Activated naive CD4-positive, alpha-beta T cell treated with anti-CD3 and anti-CD28 coated beads, Interleukin-2, amount 10 ng/mL, durations not matched to agents 7 days and 5 days (primary cell): ENCODE measurements around the gene TYMP.
"Not testable (repeated sequence)": the region's sequence is repeated elsewhere in the genome, so short reads cannot be mapped to it uniquely, and the experiment has no call there.

Experiments
- CTCF ChIA-PET: fragments of 350-600 bp; sonication (Branson Sonifier 250); formaldehyde crosslinking; loops from one replicate; lab custom pipeline; 2021; ENCODE audit warnings: antibody characterized with exemption; lab: Charles Lee
- DNase-seq: peaks from one replicate; pipeline ENCODE4 v3.0.0-alpha.2; 2020
- H3K27ac Mint-ChIP-seq: one replicate; pipeline ENCODE4 v1.8.0; 2021; ENCODE audit warnings: mild to moderate bottlenecking, moderate library complexity, mixed read lengths
- H3K27me3 Mint-ChIP-seq: one replicate; pipeline ENCODE4 v1.8.0; 2021; ENCODE audit warnings: mild to moderate bottlenecking, mixed read lengths
- H3K36me3 Mint-ChIP-seq: one replicate; pipeline ENCODE4 v1.8.0; 2021; ENCODE audit warnings: mixed read lengths
- H3K4me1 Mint-ChIP-seq: one replicate; pipeline ENCODE4 v1.8.0; 2021; ENCODE audit warnings: mixed read lengths
- H3K4me3 Mint-ChIP-seq: one replicate; pipeline ENCODE4 v1.8.0; 2021; ENCODE audit warnings: mild to moderate bottlenecking, moderate library complexity, mixed read lengths
- H3K9me3 Mint-ChIP-seq: one replicate; pipeline ENCODE4 v1.8.0; 2021; ENCODE audit warnings: mixed read lengths

The TYMP gene

DNA sequence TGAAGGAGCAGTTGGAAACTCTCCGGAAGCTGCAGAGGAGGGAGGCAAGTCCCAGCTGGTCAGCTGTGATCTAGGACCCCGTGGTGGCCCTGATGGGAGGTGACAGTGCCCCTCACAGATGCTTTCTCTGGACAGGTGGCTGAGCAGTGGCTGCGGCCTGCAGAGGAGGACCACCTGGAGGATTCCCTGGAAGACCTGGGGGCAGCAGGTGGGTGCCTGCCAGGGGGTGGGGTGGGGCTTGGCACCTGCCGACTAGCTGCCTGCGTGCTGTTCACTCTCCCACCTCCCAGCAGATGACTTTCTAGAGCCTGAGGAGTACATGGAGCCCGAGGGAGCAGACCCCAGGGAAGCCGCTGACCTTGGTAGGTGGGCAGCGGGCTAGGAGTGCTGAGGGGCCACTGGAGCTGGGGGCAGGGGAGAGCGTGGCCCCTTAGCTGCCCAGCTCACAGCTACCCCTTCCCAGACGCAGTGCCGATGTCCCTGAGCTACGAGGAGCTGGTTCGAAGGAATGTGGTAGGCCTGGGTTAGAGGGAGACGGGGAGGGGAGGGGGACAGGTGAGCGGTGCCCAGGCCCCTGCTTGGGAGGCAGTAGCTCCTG lies 7.5 kb downstream of the TYMP start:
- no peak for DNase-seq
- no peak overlapping the region for H3K4me3 Mint-ChIP-seq
- peak overlapping the region; percentile 19 for H3K27ac Mint-ChIP-seq
- H3K9me3 Mint-ChIP-seq = no peaks in the 10 kb centered on the region
- H3K27me3 Mint-ChIP-seq = no peaks in the 10 kb centered on the region
- CTCF ChIA-PET = interaction anchor here (1.1 to 1.6 kb wide), 2 partner anchors 13 to 98 kb away, joined by 4 read pairs; no protein-coding TSS in a partner anchor
- H3K4me1 Mint-ChIP-seq = peaks cover 18% of the 10 kb centered on the region
- H3K36me3 Mint-ChIP-seq = peaks cover 21% of the 10 kb centered on the region

DNA sequence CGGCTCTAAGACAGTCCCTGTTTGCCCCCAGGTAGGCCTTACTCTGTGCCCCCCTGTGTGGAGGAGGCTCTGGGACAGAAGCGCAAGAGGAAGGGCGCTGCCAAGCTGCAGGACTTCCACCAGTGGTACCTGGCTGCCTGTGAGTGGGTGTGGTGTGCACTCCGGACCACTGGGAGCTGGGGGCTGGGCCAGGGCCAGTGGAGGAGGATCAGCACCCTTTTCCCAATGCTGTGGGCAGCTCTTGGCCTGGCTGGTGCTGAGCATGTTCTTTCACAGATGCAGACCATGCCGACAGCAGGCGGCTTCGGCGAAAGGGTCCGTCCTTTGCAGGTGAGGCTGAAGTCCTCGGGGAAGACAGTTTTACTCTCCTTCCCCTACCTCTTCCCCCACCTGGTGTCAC lies 8.1 kb downstream of the TYMP start:
- no peak overlapping the region for H3K27ac Mint-ChIP-seq
- CTCF ChIA-PET = interaction anchor here (1.6 kb wide), 1 partner anchor 99 kb away, joined by 4 read pairs; no protein-coding TSS in a partner anchor

DNA sequence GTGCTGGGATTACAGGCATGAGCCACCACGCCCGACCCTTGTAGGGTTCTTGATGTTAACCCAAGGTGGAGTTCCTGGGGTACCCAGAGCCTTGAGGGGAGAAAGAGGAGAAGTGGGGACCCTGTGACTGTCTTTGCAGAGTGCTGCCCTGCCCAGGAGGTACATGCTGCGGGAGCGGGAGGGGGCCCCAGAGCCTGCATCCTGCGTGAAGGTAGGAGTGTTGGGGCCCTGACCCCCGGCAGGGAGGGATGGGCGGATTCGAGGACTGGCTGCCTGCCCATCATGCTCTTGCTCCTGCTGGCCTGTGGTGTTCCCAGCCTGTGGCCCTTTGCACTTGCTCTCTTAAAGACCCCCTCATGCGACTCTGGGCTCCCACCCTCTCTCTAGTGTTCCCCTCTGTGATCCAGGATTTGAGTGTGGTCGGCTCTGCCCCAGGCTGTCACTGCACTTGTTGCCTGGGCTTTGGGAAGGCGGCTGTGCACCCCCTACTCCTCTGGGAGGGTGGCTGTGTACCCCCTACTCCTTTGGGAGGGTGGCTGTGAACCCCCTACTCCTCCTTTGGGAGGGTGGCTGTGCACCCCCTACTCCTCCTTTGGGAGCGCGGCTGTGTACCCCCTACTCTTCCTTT lies 8.9 kb downstream of the TYMP start:
- Mint-ChIP-seq H3K4me3 (no peak overlapping the region), H3K36me3 (peaks cover 22% of the 10 kb centered on the region), H3K27me3 (no peaks in the 10 kb centered on the region), H3K4me1 (peaks cover 11% of the 10 kb centered on the region), H3K9me3 (no peaks in the 10 kb centered on the region), H3K27ac (peak overlapping the region; percentile 24)
- CTCF ChIA-PET = no interaction called here
- DNase-seq = no peak

More for the DNA sequence above, 8.1 kb downstream of the TYMP start:
- Mint-ChIP-seq H3K4me3 (no peak overlapping the region), H3K27me3 (no peaks in the 10 kb centered on the region), H3K9me3 (no peaks in the 10 kb centered on the region), H3K4me1 (peaks cover 12% of the 10 kb centered on the region), H3K36me3 (peaks cover 21% of the 10 kb centered on the region)
- no peak for DNase-seq

DNA sequence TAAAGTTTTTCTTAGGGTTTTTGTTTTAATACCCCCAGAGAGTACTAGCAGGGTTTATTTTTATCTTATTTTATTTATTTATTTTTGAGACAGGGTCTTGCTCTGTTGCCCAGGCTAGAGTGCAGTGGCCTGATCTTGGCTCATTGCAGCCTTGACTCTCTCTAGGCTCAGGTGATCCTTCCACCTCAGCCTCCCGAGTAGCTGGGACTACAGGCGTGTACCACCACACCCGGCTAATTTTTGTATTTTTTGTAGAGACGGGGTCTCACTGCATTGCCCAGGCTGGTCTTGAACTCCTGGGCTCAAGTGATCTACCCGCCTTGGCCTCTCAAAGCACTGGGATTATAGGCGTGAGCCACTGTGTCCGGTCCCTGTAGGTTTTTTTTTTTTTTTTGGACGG lies 9.6 kb downstream of the TYMP start:
- Mint-ChIP-seq H3K36me3 (peaks cover 22% of the 10 kb centered on the region), H3K4me1 (peaks cover 15% of the 10 kb centered on the region)
- H3K4me3 Mint-ChIP-seq, H3K27ac Mint-ChIP-seq, H3K27me3 Mint-ChIP-seq, H3K9me3 Mint-ChIP-seq, CTCF ChIA-PET, DNase-seq: not testable (repeated sequence)

DNA sequence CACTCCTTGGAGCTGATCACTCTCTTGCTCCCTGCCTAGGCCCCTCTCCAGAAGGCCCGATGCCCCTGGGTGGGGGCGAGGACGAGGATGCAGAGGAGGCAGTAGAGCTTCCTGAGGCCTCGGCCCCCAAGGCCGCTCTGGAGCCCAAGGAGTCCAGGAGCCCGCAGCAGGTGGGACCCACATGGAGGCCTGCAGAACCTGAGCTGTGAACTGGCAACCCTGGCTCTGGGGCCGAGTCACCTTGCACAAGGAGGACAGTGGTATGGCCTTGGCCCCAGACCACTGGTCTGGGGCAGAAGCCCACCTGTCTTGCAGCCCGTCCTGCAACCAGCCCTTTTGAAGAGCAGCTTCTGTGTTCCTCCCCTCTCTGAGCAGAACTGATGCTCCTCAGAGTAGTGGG lies 10.7 kb downstream of the TYMP start:
- Mint-ChIP-seq H3K27me3 (no peaks in the 10 kb centered on the region), H3K4me3 (no peak overlapping the region), H3K4me1 (peaks cover 11% of the 10 kb centered on the region), H3K9me3 (no peaks in the 10 kb centered on the region), H3K27ac (no peak overlapping the region), H3K36me3 (peaks cover 22% of the 10 kb centered on the region)
- no peak for DNase-seq
- CTCF ChIA-PET = no interaction called here

DNA sequence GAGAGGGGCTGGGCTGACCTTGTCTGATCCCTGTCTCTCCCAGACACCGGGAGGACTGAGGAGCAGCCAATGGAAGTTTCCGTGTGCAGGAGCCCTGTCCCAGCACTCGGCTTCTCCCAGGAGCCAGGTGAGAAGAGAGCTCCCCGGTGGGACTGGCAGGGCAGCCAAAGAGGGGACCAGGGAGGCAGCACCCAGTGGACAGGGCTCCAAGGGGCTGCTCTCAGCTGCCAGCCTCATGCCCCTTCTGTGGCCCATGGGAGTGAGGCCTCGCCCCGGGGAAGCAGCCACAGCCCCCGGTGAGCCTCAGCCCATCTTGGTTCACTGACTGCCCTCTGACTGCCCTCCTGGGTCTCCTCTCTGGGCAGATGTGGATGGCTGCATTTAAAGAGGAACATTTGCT lies 11.2 kb downstream of the TYMP start:
- H3K9me3 Mint-ChIP-seq = no peaks in the 10 kb centered on the region
- peaks cover 22% of the 10 kb centered on the region for H3K36me3 Mint-ChIP-seq
- no peak overlapping the region for H3K4me3 Mint-ChIP-seq

DNA sequence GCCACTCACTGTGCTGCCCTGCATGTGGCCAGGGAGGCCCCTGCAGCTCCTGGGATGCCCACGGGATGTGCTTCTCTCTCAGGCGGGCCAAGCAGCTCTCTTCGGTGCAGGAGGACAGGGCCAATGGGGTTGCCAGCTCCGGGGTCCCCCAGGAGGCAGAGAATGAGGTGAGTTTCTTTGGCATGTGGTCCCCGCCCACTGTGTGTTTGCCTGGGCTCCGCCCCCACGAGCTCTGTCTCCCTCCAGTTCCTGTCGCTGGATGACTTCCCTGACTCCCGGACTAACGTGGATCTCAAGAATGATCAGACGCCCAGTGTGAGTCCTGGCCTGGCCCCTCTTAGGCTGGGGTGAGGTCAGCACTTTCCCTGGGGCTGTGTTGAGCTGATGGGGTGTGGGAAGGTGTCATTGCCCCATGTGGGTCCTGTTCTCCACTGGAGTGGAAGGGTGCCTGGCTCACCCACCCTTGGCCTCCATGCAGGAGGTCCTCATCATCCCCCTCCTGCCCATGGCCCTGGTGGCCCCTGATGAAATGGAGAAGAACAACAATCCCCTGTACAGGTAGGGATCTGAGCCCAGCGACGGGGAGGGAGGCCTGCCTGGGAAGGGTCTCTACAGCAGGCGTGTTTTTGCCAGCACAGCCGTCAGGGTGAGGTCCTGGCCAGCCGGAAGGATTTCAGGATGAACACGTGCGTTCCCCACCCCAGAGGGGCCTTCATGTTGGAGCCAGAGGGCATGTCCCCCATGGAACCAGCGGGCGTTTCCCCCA lies 12.1 kb downstream of the TYMP start:
- Mint-ChIP-seq H3K27ac (no peak overlapping the region), H3K4me3 (no peak overlapping the region), H3K27me3 (no peaks in the 10 kb centered on the region), H3K4me1 (peaks cover 16% of the 10 kb centered on the region), H3K36me3 (peaks cover 19% of the 10 kb centered on the region), H3K9me3 (no peaks in the 10 kb centered on the region)
- DNase-seq = no peak
- CTCF ChIA-PET = no interaction called here

More for the DNA sequence above, 11.2 kb downstream of the TYMP start:
- Mint-ChIP-seq H3K4me1 (peaks cover 12% of the 10 kb centered on the region), H3K27ac (no peak overlapping the region), H3K27me3 (no peaks in the 10 kb centered on the region)
- DNase-seq = no peak
- CTCF ChIA-PET = no interaction called here

DNA sequence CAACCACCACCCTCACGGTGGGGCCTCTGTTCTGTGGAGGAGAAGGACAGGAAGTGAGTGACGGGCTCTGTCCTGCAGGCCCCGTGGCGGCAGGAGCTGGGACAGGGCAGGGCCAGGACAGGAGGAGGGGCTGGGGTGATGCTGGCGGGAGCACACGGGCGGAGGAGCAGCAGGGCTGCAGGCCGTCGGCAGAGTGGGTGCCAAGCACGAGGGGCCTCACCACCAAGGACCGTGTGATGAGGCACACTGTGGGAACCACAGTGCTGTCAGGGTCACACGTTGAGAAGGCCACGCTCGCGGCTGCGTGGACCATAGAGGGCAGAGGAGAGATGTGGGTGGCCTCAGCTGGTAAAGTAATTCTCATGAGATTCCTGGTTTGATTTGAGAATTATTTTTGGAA lies 12.9 kb downstream of the TYMP start:
- Mint-ChIP-seq H3K36me3 (peaks cover 23% of the 10 kb centered on the region), H3K4me1 (peaks cover 23% of the 10 kb centered on the region), H3K27me3 (no peaks in the 10 kb centered on the region), H3K4me3 (no peak overlapping the region), H3K9me3 (no peaks in the 10 kb centered on the region), H3K27ac (no peak overlapping the region)
- CTCF ChIA-PET = interaction anchor here (2.3 kb wide), 1 partner anchor 8 kb away, joined by 16 read pairs; the partner anchor contains the start of gene SCO2
- DNase-seq = no peak

DNA sequence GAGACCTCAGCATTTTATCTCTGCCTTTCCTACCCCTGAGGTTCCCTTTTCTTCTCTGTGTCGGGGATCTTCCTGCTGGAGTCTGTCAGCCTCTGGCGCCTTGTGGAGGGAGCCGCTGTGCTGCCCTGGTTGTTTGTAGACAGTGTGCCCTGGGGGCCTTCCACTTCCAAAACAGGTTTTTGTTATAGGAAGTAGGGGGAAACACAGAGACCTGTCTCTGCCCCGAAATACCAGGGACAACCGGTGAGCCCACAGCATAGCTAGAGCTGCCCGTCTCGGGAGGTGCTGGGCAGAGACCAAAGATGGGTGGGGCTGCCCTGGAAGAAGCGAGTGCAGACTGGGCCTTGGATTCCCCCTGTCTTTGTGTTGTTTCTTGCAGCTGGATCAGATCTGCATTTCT lies 13.7 kb downstream of the TYMP start:
- no peak for DNase-seq
- peaks cover 22% of the 10 kb centered on the region for H3K36me3 Mint-ChIP-seq

DNA sequence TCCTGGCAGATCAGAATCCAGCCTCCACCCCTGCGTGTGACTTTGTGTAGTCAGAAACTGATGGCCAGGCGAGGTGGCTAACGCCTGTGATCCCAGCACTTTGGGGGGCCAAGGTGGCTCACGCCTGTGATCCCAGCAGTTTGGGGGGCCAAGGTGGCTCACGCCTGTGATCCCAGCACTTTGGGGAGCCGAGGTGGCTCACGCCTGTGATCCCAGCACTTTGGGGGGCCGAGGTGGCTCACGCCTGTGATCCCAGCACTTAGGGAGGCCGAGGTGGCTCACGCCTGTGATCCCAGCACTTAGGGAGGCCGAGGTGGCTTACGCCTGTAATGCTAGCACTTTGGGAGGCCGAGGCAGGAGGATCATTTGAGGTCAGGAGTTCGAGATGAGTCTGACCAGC lies 16.6 kb downstream of the TYMP start:
- no peaks in the 10 kb centered on the region for H3K27me3 Mint-ChIP-seq
- DNase-seq = no peak
- H3K27ac Mint-ChIP-seq = no peak overlapping the region
- CTCF ChIA-PET = no interaction called here
- H3K4me3 Mint-ChIP-seq = no peak overlapping the region
- peaks cover 19% of the 10 kb centered on the region for H3K36me3 Mint-ChIP-seq
- H3K4me1 Mint-ChIP-seq = peaks cover 37% of the 10 kb centered on the region
- no peaks in the 10 kb centered on the region for H3K9me3 Mint-ChIP-seq

More for the DNA sequence above, 13.7 kb downstream of the TYMP start:
- Mint-ChIP-seq H3K27ac (no peak overlapping the region), H3K9me3 (no peaks in the 10 kb centered on the region), H3K4me3 (no peak overlapping the region), H3K4me1 (peaks cover 23% of the 10 kb centered on the region), H3K27me3 (no peaks in the 10 kb centered on the region)
- CTCF ChIA-PET = interaction anchor here (0.5 to 2.3 kb wide), 2 partner anchors 9 to 49 kb away, joined by 4 to 16 read pairs; partner anchors contain the start of gene SCO2

DNA sequence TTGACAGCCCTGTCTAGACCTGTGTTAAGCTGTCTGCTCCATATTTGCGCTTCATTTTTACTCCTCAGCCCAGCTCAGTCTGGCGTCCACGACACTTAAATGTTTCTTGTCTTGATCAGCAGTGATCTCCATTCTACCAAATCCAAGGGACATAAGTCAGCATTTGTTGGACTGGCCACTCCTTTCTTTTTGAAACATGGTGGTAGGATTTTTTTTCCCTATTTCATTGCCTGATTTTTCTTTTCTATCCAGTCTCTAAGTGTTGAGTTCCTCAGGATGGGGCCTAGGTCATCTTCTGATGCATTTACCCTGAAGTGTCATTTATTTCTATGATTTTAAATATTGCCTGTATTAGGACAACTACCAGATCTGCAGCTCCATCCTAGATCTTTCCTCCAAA lies 20.9 kb downstream of the TYMP start:
- CTCF ChIA-PET = interaction anchor here (0.7 to 2.0 kb wide), 7 partner anchors 10 to 118 kb away, joined by 3 to 14 read pairs (median 4); partner anchors contain the start of gene SCO2
- Mint-ChIP-seq H3K36me3 (peaks cover 13% of the 10 kb centered on the region), H3K4me1 (peaks cover 39% of the 10 kb centered on the region), H3K4me3 (peak overlapping the region; percentile 80), H3K9me3 (no peaks in the 10 kb centered on the region), H3K27ac (peak overlapping the region; percentile 90), H3K27me3 (no peaks in the 10 kb centered on the region)
- no peak for DNase-seq

DNA sequence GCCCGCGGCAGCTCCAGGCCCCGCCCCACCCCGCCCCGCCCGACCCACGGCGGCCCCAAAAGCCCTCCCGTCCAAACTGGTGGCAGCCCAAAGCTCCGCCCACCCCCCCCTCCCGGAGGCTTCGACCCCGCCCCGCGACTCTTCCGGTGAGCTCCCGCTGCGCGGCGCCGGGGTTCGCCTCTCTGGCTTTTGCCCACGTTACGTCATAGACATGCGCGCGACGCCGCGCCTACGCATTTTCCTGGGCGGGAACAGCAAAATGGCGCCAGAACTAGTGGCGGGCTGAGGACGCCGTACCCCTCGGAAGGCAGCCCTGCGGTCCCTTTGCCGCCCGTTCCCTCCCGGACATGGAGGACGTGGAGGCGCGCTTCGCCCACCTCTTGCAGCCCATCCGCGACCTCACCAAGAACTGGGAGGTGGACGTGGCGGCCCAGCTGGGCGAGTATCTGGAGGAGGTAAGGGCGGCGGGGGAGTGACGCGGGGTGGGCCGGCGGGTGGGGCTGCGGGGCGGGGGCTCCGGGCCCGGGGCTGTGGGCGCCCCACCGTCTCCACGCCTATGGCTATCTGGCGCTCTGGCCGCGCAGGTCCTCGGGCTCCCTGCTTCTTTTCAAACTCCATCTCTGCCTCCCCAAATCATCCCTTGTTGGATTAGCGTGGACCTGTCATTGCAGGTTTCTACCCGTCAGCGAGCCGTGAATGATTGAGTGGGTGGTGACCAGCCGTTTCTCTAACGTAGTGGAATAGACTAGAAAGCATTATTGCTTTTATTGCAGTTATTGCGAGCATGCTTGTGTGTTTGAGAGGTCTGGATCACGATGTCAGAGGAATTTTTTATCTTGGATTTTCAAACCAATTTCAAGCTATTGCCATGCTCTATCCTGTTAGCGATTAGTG lies 21.6 kb downstream of the TYMP start, which contains the start of gene NCAPH2:
TSS of gene NCAPH2 (plus strand) at position 234 of the 894 bp plus-strand sequence. CDS start at position 348, 114 bp downstream.
- peaks cover 34% of the 10 kb centered on the region for H3K4me1 Mint-ChIP-seq
- H3K36me3 Mint-ChIP-seq = peaks cover 13% of the 10 kb centered on the region
- H3K27me3 Mint-ChIP-seq = no peaks in the 10 kb centered on the region
- CTCF ChIA-PET = interaction anchor here (0.7 to 2.0 kb wide), 11 partner anchors 10 to 232 kb away, joined by 3 to 14 read pairs (median 4); partner anchors contain the start of gene SCO2
- peak within 1 kb of the TSS; percentile 96 for H3K27ac Mint-ChIP-seq
- DNase-seq = peak; percentile 97
- H3K9me3 Mint-ChIP-seq = no peaks in the 10 kb centered on the region
- H3K4me3 Mint-ChIP-seq = peak within 1 kb of the TSS; percentile 93

DNA sequence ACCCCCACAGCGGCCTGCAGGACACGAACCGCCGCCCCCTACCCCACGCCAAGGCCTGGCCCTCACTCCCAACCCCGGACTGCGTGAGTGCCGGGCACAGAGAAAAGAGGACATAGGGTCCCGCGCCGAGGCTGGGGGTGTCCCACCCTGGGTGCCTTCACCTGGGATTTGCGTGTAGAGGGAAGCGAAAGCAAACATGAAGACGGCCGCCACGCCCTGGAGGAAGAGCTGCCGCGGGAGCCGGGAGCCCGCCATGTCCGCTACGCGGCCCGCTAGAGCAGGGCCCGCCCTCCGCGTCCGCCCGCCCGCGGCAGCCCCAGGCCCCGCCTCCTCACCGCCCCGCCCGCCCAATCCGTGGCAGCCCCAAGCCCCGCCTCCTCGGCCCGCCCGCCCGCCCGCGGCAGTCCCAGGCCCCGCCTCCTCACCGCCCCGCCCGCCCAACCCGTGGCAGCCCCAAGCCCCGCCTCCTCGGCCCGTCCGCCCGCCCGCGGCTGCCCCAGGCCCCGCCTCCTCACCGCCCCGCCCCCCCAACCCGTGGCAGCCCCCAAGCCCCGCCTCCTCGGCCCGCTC lies 22.3 kb downstream of the TYMP start, which contains the start of gene LMF2:
TSS of gene LMF2 (minus strand) at position 282 of the 570 bp plus-strand sequence. CDS start at position 255, 27 bp downstream.
- peak within 1 kb of the TSS; percentile 96 for H3K27ac Mint-ChIP-seq
- CTCF ChIA-PET = interaction anchor here (0.7 to 1.9 kb wide), 6 partner anchors 10 to 231 kb away, joined by 3 to 14 read pairs (median 4); partner anchors contain the start of gene SCO2
- peak within 1 kb of the TSS; percentile 93 for H3K4me3 Mint-ChIP-seq
- peaks cover 16% of the 10 kb centered on the region for H3K36me3 Mint-ChIP-seq
- H3K27me3 Mint-ChIP-seq = no peaks in the 10 kb centered on the region
- DNase-seq = peak; percentile 94
- H3K9me3 Mint-ChIP-seq = no peaks in the 10 kb centered on the region
- peaks cover 29% of the 10 kb centered on the region for H3K4me1 Mint-ChIP-seq
